WTC11 (cell line): Measurements from ENCODE around the gene ENO1. TPM values are rescaled to one million over a fixed set of nuclear protein-coding genes. Genes with fewer than 3 reads are reported as not detected.

Source experiments
- ATAC-seq: fragments of 200-7000 bp; cut with Tn5 transposase; 2 replicates; pipeline ENCODE4 v1.10.0; 2021; ENCODE audit warnings: mild to moderate bottlenecking, moderate library complexity
- CTCF ChIA-PET: fragments of 300-600 bp; sonication (Branson Sonifier 250); formaldehyde crosslinking; loops from one replicate; lab custom pipeline; 2021; ENCODE audit warnings: antibody characterized with exemption; lab: Charles Lee
- POLR2A ChIA-PET: fragments of 350-600 bp; sonication (Branson Sonifier 250); formaldehyde crosslinking; loops from one replicate; lab custom pipeline; 2021; ENCODE audit warnings: antibody characterized with exemption; lab: Charles Lee
- DNase-seq: peaks from one replicate; pipeline ENCODE4 v3.0.0; 2021; ENCODE audit warnings: low spot score
- H3K27ac Mint-ChIP-seq: 2 replicates; pipeline ENCODE4 v1.8.0; 2021; ENCODE audit warnings: mixed read lengths
- H3K27me3 Mint-ChIP-seq: 2 replicates; pipeline ENCODE4 v1.8.0; 2021; ENCODE audit warnings: low read depth, mild to moderate bottlenecking, moderate library complexity, mixed read lengths
- H3K36me3 Mint-ChIP-seq: 2 replicates; pipeline ENCODE4 v1.8.0; 2021; ENCODE audit warnings: mixed read lengths
- H3K4me1 Mint-ChIP-seq: 2 replicates; pipeline ENCODE4 v1.8.0; 2022; ENCODE audit warnings: mixed read lengths
- H3K4me3 Mint-ChIP-seq: 2 replicates; pipeline ENCODE4 v1.8.0; 2021; ENCODE audit warnings: mild to moderate bottlenecking, moderate library complexity, mixed read lengths
- H3K9me3 Mint-ChIP-seq: 2 replicates; pipeline ENCODE4 v1.8.0; 2021; ENCODE audit warnings: mixed read lengths
- CBFB ChIP-seq: sonication (generic); formaldehyde crosslinking; IDR thresholded peaks from 2 replicates; pipeline ENCODE4 v1.8.1; 2022; ENCODE audit warnings: mild to moderate bottlenecking, low read depth, missing genetic modification reagents
- CREM ChIP-seq: sonication (generic); formaldehyde crosslinking; IDR thresholded peaks from 2 replicates; pipeline ENCODE4 v1.8.1; 2022; ENCODE audit warnings: mild to moderate bottlenecking, missing genetic modification reagents, moderate library complexity
- EMX1 ChIP-seq: fragments of 250-450 bp; sonication (Bioruptor Pico); IDR thresholded peaks from 2 replicates; pipeline ENCODE4 v1.8.0; 2021; ENCODE audit warnings: mild to moderate bottlenecking
- FOXP1 ChIP-seq: sonication (generic); formaldehyde crosslinking; IDR thresholded peaks from 2 replicates; pipeline ENCODE4 v1.8.0; 2022; ENCODE audit warnings: missing genetic modification reagents, mild to moderate bottlenecking, moderate library complexity, borderline replicate concordance
- NFYB ChIP-seq: sonication (generic); formaldehyde crosslinking; conservative IDR thresholded peaks from 2 replicates; pipeline ENCODE4 v1.8.0; 2022; ENCODE audit warnings: low read depth, missing genetic modification reagents
- SP1 ChIP-seq: sonication (generic); formaldehyde crosslinking; conservative IDR thresholded peaks from 2 replicates; pipeline ENCODE4 v1.8.1; 2022; ENCODE audit warnings: missing genetic modification reagents
- TEAD4 ChIP-seq: sonication (generic); formaldehyde crosslinking; IDR thresholded peaks from 2 replicates; pipeline ENCODE4 v1.8.0; 2022; ENCODE audit warnings: mild to moderate bottlenecking, missing genetic modification reagents
- total RNA-seq: library from RNA; stranded (reverse); gene quantifications from 3 replicates; pipeline ENCODE4 v1.2.3, GENCODE V29; 2021
- TF ChIP-seq, protein P1 (sequence below): fragments of 200-600 bp; IDR thresholded peaks from 2 replicates; pipeline ENCODE4 v1.8.0; 2022; ENCODE audit warnings: antibody characterized with exemption
- TF ChIP-seq, protein P2 (sequence below): sonication (generic); formaldehyde crosslinking; IDR thresholded peaks from 2 replicates; pipeline ENCODE4 v1.8.1; 2022; ENCODE audit warnings: mild to moderate bottlenecking, missing genetic modification reagents, moderate library complexity, borderline replicate concordance
- TF ChIP-seq, protein P3 (sequence below): sonication (generic); formaldehyde crosslinking; conservative IDR thresholded peaks from 2 replicates; pipeline ENCODE4 v1.8.1; 2022; ENCODE audit warnings: mild to moderate bottlenecking, missing genetic modification reagents
- TF ChIP-seq, protein P4 (sequence below): sonication (generic); formaldehyde crosslinking; conservative IDR thresholded peaks from 2 replicates; pipeline ENCODE4 v1.8.1; 2023; ENCODE audit warnings: mild to moderate bottlenecking, low read depth, missing genetic modification reagents, moderate library complexity
- TF ChIP-seq, protein P5 (sequence below): sonication (generic); formaldehyde crosslinking; IDR thresholded peaks from 2 replicates; pipeline ENCODE4 v1.8.0; 2022; ENCODE audit warnings: mild to moderate bottlenecking, missing genetic modification reagents
- TF ChIP-seq, protein P6 (sequence below): sonication (generic); formaldehyde crosslinking; IDR thresholded peaks from 2 replicates; pipeline ENCODE4 v1.8.1; 2023; ENCODE audit warnings: mild to moderate bottlenecking, missing genetic modification reagents, moderate library complexity
- TF ChIP-seq, protein P7 (sequence below): fragments of 250-450 bp; sonication (Bioruptor Pico); IDR thresholded peaks from 2 replicates; pipeline ENCODE4 v1.9.0; 2021; ENCODE audit warnings: mild to moderate bottlenecking

Gene ENO1
- total RNA-seq, 1 experiment from 2014 or later: 1,978 TPM

DNA sequence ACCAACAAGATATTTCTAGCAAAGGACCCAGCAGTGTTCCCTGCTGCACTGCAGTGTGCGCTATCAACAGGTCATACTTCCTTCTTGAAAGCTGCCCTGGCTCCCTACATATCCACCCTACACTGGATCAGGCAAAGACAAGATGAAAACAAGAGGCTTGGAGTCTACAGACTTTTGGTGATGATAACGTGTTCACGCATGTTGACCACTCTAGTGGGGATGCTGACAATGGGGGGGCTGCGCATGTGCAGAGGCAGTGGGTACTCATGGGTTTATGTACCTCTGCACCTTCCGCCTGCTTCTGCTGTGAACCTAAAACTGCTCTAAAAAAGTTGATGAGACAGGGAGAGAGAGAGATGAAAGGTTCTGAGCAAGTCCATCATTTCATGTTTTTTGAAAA lies 5.5 kb downstream of the ENO1 start (continued):
- TF ChIP-seq CREM (CRISPR knock-in tag): 0 out of 2 replicates have a peak, but pooled peaks have one; percentile 15
- TF ChIP-seq, protein P1, sequence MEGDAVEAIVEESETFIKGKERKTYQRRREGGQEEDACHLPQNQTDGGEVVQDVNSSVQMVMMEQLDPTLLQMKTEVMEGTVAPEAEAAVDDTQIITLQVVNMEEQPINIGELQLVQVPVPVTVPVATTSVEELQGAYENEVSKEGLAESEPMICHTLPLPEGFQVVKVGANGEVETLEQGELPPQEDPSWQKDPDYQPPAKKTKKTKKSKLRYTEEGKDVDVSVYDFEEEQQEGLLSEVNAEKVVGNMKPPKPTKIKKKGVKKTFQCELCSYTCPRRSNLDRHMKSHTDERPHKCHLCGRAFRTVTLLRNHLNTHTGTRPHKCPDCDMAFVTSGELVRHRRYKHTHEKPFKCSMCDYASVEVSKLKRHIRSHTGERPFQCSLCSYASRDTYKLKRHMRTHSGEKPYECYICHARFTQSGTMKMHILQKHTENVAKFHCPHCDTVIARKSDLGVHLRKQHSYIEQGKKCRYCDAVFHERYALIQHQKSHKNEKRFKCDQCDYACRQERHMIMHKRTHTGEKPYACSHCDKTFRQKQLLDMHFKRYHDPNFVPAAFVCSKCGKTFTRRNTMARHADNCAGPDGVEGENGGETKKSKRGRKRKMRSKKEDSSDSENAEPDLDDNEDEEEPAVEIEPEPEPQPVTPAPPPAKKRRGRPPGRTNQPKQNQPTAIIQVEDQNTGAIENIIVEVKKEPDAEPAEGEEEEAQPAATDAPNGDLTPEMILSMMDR: no peak
- TF ChIP-seq, protein P2, sequence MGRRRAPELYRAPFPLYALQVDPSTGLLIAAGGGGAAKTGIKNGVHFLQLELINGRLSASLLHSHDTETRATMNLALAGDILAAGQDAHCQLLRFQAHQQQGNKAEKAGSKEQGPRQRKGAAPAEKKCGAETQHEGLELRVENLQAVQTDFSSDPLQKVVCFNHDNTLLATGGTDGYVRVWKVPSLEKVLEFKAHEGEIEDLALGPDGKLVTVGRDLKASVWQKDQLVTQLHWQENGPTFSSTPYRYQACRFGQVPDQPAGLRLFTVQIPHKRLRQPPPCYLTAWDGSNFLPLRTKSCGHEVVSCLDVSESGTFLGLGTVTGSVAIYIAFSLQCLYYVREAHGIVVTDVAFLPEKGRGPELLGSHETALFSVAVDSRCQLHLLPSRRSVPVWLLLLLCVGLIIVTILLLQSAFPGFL (CRISPR knock-in tag): no peak

DNA sequence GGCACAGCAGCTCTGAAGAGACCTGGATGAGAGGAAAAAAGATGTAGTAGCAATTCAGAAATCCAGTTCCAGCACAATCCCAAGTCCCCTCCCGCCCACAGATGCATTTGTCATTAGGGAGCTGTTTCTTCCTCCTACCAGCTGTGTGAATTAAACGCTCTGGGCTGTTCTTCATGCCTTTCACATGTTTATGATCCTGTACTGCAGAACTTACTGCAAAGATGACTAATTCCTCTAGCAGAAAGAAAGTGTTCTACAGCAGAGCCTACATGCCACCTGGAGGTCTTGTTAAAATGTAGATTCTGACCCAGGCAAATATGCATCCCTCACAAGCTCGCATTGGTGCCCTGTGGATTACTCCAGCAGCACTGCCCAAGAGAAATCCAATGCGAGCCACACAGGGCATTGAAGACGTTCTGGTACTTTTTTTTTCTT lies 6.5 kb downstream of the ENO1 start:
- DNase-seq (no peak), ATAC-seq (no peak)
- TF ChIP-seq EMX1 (CRISPR knock-in tag) (no peak), SP1 (CRISPR knock-in tag) (no peak), CBFB (no peak), NFYB (no peak)
- TF ChIP-seq, protein P3, sequence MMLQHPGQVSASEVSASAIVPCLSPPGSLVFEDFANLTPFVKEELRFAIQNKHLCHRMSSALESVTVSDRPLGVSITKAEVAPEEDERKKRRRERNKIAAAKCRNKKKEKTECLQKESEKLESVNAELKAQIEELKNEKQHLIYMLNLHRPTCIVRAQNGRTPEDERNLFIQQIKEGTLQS (CRISPR knock-in tag): no peak
- TF ChIP-seq, protein P4, sequence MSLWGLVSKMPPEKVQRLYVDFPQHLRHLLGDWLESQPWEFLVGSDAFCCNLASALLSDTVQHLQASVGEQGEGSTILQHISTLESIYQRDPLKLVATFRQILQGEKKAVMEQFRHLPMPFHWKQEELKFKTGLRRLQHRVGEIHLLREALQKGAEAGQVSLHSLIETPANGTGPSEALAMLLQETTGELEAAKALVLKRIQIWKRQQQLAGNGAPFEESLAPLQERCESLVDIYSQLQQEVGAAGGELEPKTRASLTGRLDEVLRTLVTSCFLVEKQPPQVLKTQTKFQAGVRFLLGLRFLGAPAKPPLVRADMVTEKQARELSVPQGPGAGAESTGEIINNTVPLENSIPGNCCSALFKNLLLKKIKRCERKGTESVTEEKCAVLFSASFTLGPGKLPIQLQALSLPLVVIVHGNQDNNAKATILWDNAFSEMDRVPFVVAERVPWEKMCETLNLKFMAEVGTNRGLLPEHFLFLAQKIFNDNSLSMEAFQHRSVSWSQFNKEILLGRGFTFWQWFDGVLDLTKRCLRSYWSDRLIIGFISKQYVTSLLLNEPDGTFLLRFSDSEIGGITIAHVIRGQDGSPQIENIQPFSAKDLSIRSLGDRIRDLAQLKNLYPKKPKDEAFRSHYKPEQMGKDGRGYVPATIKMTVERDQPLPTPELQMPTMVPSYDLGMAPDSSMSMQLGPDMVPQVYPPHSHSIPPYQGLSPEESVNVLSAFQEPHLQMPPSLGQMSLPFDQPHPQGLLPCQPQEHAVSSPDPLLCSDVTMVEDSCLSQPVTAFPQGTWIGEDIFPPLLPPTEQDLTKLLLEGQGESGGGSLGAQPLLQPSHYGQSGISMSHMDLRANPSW: no peak
- POLR2A ChIA-PET: no interaction called here
- Mint-ChIP-seq H3K27ac (peak overlapping the region; percentile 87), H3K9me3 (no peaks in the 10 kb centered on the region), H3K36me3 (peaks cover 96% of the 10 kb centered on the region), H3K27me3 (no peaks in the 10 kb centered on the region), H3K4me1 (peaks cover 84% of the 10 kb centered on the region), H3K4me3 (peak overlapping the region; percentile 92)
- CTCF ChIA-PET: interaction anchor here (0.7 to 1.4 kb wide), 4 partner anchors 9 to 133 kb away, joined by 3 to 8 read pairs (median 6); no protein-coding TSS in a partner anchor

DNA sequence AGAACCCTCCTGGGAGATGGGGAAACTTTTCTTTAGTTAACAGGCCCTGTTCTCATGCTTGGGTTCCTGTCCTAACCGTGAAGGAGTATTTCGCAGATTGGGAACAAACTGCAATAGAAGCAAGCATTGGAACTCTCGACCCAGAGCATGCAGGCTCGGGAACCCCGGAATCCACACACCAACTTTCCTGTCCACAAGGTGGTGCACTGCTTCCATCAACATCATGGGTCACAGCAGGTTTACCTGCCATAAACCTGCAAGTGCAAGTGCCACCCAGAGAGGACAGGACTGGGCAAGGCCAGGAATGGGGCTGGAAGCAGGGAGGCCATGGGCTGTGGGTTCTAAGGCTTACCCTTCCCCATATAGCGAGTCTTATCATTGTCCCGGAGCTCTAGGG lies 6.9 kb downstream of the ENO1 start:
- peak overlapping the region; percentile 87 for H3K27ac Mint-ChIP-seq
- no peaks in the 10 kb centered on the region for H3K9me3 Mint-ChIP-seq
- TF ChIP-seq TEAD4 (CRISPR knock-in tag): 0 out of 2 replicates have a peak, but pooled peaks have one; percentile 13
- TF ChIP-seq FOXP1: peak; percentile 44; the same call in 1 of the 2 replicates
- TF ChIP-seq, protein P5, sequence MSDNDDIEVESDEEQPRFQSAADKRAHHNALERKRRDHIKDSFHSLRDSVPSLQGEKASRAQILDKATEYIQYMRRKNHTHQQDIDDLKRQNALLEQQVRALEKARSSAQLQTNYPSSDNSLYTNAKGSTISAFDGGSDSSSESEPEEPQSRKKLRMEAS (CRISPR knock-in tag): 0 out of 2 replicates have a peak, but pooled peaks have one; percentile 28
- TF ChIP-seq, protein P6, sequence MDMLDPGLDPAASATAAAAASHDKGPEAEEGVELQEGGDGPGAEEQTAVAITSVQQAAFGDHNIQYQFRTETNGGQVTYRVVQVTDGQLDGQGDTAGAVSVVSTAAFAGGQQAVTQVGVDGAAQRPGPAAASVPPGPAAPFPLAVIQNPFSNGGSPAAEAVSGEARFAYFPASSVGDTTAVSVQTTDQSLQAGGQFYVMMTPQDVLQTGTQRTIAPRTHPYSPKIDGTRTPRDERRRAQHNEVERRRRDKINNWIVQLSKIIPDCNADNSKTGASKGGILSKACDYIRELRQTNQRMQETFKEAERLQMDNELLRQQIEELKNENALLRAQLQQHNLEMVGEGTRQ (CRISPR knock-in tag): no peak
- TF ChIP-seq, protein P7, sequence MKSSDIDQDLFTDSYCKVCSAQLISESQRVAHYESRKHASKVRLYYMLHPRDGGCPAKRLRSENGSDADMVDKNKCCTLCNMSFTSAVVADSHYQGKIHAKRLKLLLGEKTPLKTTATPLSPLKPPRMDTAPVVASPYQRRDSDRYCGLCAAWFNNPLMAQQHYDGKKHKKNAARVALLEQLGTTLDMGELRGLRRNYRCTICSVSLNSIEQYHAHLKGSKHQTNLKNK: no peak
- peaks cover 87% of the 10 kb centered on the region for H3K4me1 Mint-ChIP-seq
- ChIA-PET CTCF (interaction anchor here (1.0 to 1.4 kb wide), 3 partner anchors 9 to 133 kb away, joined by 4 to 8 read pairs (median 7); no protein-coding TSS in a partner anchor), POLR2A (no interaction called here)
- peaks cover 96% of the 10 kb centered on the region for H3K36me3 Mint-ChIP-seq
- H3K4me3 Mint-ChIP-seq: peak overlapping the region; percentile 29
- DNase-seq (peak; percentile 57), ATAC-seq (peak; percentile 20)
- no peaks in the 10 kb centered on the region for H3K27me3 Mint-ChIP-seq
